KMS-11 (cell line): Measurements from ENCODE around the gene POU5F2.

Experiments
- H2AFZ ChIP-seq: fragments of 200-600 bp; sonication (generic); 2 replicates; pipeline ENCODE4 v1.6.1; 2016; ENCODE audit warnings: antibody characterized with exemption, mixed run types, low read depth
- H3K27ac ChIP-seq: fragments of 200-600 bp; sonication (generic); 2 replicates; pipeline ENCODE4 v1.6.1; 2016; ENCODE audit warnings: mild to moderate bottlenecking, mixed run types
- H3K27me3 ChIP-seq: fragments of 200-600 bp; sonication (generic); 2 replicates; pipeline ENCODE4 v1.6.1; 2017; ENCODE audit warnings: mild to moderate bottlenecking, low read depth, mixed run types, moderate library complexity; ENCODE audit not compliant: insufficient read depth
- H3K36me3 ChIP-seq: fragments of 200-600 bp; sonication (generic); 2 replicates; pipeline ENCODE4 v1.6.1; 2017; ENCODE audit warnings: mild to moderate bottlenecking, mixed run types; ENCODE audit not compliant: insufficient read depth
- H3K4me1 ChIP-seq: fragments of 200-600 bp; sonication (generic); 2 replicates; pipeline ENCODE4 v1.6.1; 2016; ENCODE audit warnings: mild to moderate bottlenecking, low read depth, mixed run types; ENCODE audit not compliant: poor library complexity, severe bottlenecking
- H3K4me2 ChIP-seq: fragments of 200-600 bp; sonication (generic); 2 replicates; pipeline ENCODE4 v1.7.0; 2016; ENCODE audit warnings: mild to moderate bottlenecking, mixed run types
- H3K4me3 ChIP-seq: fragments of 200-600 bp; sonication (generic); IDR thresholded peaks from 2 replicates; pipeline ENCODE4 v1.6.1; 2017; ENCODE audit warnings: low read depth, low read length, mixed read lengths; ENCODE audit not compliant: insufficient read depth
- H3K79me2 ChIP-seq: fragments of 200-600 bp; sonication (generic); 2 replicates; pipeline ENCODE4 v1.6.1; 2016; ENCODE audit warnings: low read depth, mixed run types; ENCODE audit not compliant: insufficient read depth
- H3K9ac ChIP-seq: fragments of 200-600 bp; sonication (generic); 2 replicates; pipeline ENCODE4 v1.6.1; 2016; ENCODE audit warnings: mild to moderate bottlenecking, mixed run types
- H4K20me1 ChIP-seq: fragments of 200-600 bp; sonication (generic); 2 replicates; pipeline ENCODE4 v1.6.1; 2016; ENCODE audit warnings: mild to moderate bottlenecking, mixed run types; ENCODE audit not compliant: insufficient read depth
- CTCF ChIP-seq: fragments of 200-600 bp; sonication (generic); conservative IDR thresholded peaks from 2 replicates; pipeline ENCODE4 v1.6.1; 2017; ENCODE audit warnings: low read depth, mild to moderate bottlenecking, antibody characterized with exemption, low read length, moderate library complexity, mixed read lengths

POU5F2 gene

GRCh38 chr5:93741136-93741811 is at the start of gene POU5F2:
POU5F2 (minus strand) TSS chr5:93741600; CDS start chr5:93741563, 37 bp downstream.
- H3K4me1 ChIP-seq, result no peaks in the 10 kb centered on the region
- H2AFZ ChIP-seq, result no peak within 1 kb of the TSS
- H3K79me2 ChIP-seq, result no peaks in the 10 kb centered on the region
- no peak within 1 kb of the TSS for H3K9ac ChIP-seq
- no peak for TF ChIP-seq CTCF
- H3K27ac ChIP-seq, result no peak within 1 kb of the TSS
- no peak within 1 kb of the TSS for H3K4me3 ChIP-seq
- H4K20me1 ChIP-seq, result no peaks in the 10 kb centered on the region
- H3K4me2 ChIP-seq, result no peak within 1 kb of the TSS
- H3K27me3 ChIP-seq, result no peaks in the 10 kb centered on the region
- no peaks in the 10 kb centered on the region for H3K36me3 ChIP-seq

GRCh38 chr5:93790401-93790800 is 49.0 kb upstream of the POU5F2 start:
- Histone ChIP-seq H3K36me3 (no peaks in the 10 kb centered on the region), H3K4me2 (no peak overlapping the region), H3K79me2 (no peaks in the 10 kb centered on the region), H2AFZ (no peak overlapping the region), H3K9ac (no peak overlapping the region), H3K4me3 (no peak overlapping the region), H3K27ac (no peak overlapping the region), H3K27me3 (no peaks in the 10 kb centered on the region), H4K20me1 (no peaks in the 10 kb centered on the region), H3K4me1 (no peaks in the 10 kb centered on the region)
- no peak for TF ChIP-seq CTCF

GRCh38 chr5:93789173-93790067 is 48.0 kb upstream of the POU5F2 start:
- no peak for TF ChIP-seq CTCF
- Histone ChIP-seq H3K4me3 (no peak overlapping the region), H3K27me3 (no peaks in the 10 kb centered on the region), H3K27ac (no peak overlapping the region), H3K79me2 (no peaks in the 10 kb centered on the region), H3K4me1 (no peaks in the 10 kb centered on the region), H3K9ac (no peak overlapping the region), H2AFZ (no peak overlapping the region), H3K36me3 (no peaks in the 10 kb centered on the region), H3K4me2 (no peak overlapping the region), H4K20me1 (no peaks in the 10 kb centered on the region)

GRCh38 chr5:93787598-93787997 is 46.2 kb upstream of the POU5F2 start:
- Histone ChIP-seq H2AFZ (no peak overlapping the region), H3K4me2 (no peak overlapping the region), H4K20me1 (no peaks in the 10 kb centered on the region), H3K36me3 (no peaks in the 10 kb centered on the region), H3K4me3 (no peak overlapping the region), H3K9ac (no peak overlapping the region), H3K4me1 (no peaks in the 10 kb centered on the region), H3K79me2 (no peaks in the 10 kb centered on the region), H3K27ac (no peak overlapping the region), H3K27me3 (no peaks in the 10 kb centered on the region)
- TF ChIP-seq CTCF, result no peak
